Neural progenitor cell (in vitro differentiated cells): ENCODE data around the gene MZF1. TPM values are rescaled to one million over a fixed set of nuclear protein-coding genes. Genes with fewer than 3 reads are reported as not detected.

Experiments
- DNase-seq: peaks from one replicate; pipeline ENCODE4 v3.0.0-alpha.2; 2016; ENCODE audit warnings: low spot score
- H2AFZ ChIP-seq: fragments of 200-600 bp; sonication (generic); replicated peaks from 2 replicates; pipeline ENCODE4 v1.6.1; 2016; ENCODE audit warnings: antibody characterized with exemption
- H3F3A ChIP-seq: fragments of 200-600 bp; sonication (generic); 2 replicates; pipeline ENCODE4 v1.6.1; 2016; ENCODE audit warnings: antibody characterized with exemption, low read depth
- H3K27ac ChIP-seq: fragments of 200-600 bp; sonication (generic); 2 replicates; pipeline ENCODE4 v1.5.1; 2016; ENCODE audit warnings: mild to moderate bottlenecking
- H3K27me3 ChIP-seq: fragments of 200-600 bp; sonication (generic); 2 replicates; pipeline ENCODE4 v1.6.1; 2016; ENCODE audit warnings: mild to moderate bottlenecking, moderate library complexity
- H3K36me3 ChIP-seq: fragments of 200-600 bp; sonication (generic); 2 replicates; pipeline ENCODE4 v1.5.1; 2016
- H3K4me1 ChIP-seq: fragments of 200-600 bp; sonication (generic); 2 replicates; pipeline ENCODE4 v1.6.1; 2016; ENCODE audit warnings: mixed run types
- H3K4me2 ChIP-seq: fragments of 200-600 bp; sonication (generic); 2 replicates; pipeline ENCODE4 v1.6.1; 2016
- H3K4me3 ChIP-seq: fragments of 200-600 bp; sonication (generic); 2 replicates; pipeline ENCODE4 v1.5.1; 2016
- H3K79me2 ChIP-seq: fragments of 200-600 bp; sonication (generic); 2 replicates; pipeline ENCODE4 v1.6.1; 2016; ENCODE audit warnings: low read depth
- H3K9ac ChIP-seq: fragments of 200-600 bp; sonication (generic); 2 replicates; pipeline ENCODE4 v1.6.1; 2016
- H3K9me3 ChIP-seq: fragments of 200-600 bp; sonication (generic); 2 replicates; pipeline ENCODE4 v1.5.1; 2016; ENCODE audit warnings: low read depth
- H4K20me1 ChIP-seq: fragments of 200-600 bp; sonication (generic); 2 replicates; pipeline ENCODE4 v1.6.1; 2016; ENCODE audit warnings: low read depth
- H3K27ac Mint-ChIP-seq: 3 replicates; pipeline ENCODE4 v1.8.0; 2021; ENCODE audit warnings: mixed read lengths
- H3K27me3 Mint-ChIP-seq: 2 replicates; pipeline ENCODE4 v1.8.0; 2022; ENCODE audit warnings: low read depth, mild to moderate bottlenecking, inconsistent platforms, moderate library complexity, mixed read lengths; ENCODE audit not compliant: insufficient read depth
- H3K36me3 Mint-ChIP-seq: 3 replicates; pipeline ENCODE4 v1.8.0; 2021; ENCODE audit warnings: mixed read lengths
- H3K4me1 Mint-ChIP-seq: 3 replicates; pipeline ENCODE4 v1.8.0; 2021; ENCODE audit warnings: mixed read lengths
- H3K4me3 Mint-ChIP-seq: 3 replicates; pipeline ENCODE4 v1.8.0; 2021; ENCODE audit warnings: mild to moderate bottlenecking, moderate library complexity, mixed read lengths
- H3K9me3 Mint-ChIP-seq: 3 replicates; pipeline ENCODE4 v1.8.0; 2020; ENCODE audit warnings: mixed read lengths
- EZH2 ChIP-seq: fragments of 200-600 bp; sonication (generic); IDR thresholded peaks from 2 replicates; pipeline ENCODE4 v1.6.1; 2017; ENCODE audit warnings: antibody characterized with exemption, mild to moderate bottlenecking, moderate library complexity
- EZH2phosphoT487 ChIP-seq: fragments of 200-600 bp; sonication (generic); IDR thresholded peaks from 2 replicates; pipeline ENCODE4 v1.6.1; 2017; ENCODE audit warnings: antibody characterized with exemption
- total RNA-seq: library from RNA; depleted of rRNA; stranded (reverse); fragments of >200 nt; gene quantifications from 2 replicates; pipeline ENCODE4 v1.2.3, GENCODE V29; 2015; ENCODE audit warnings: low replicate concordance
- TF ChIP-seq, protein P1 (sequence below): fragments of 200-600 bp; sonication (generic); IDR thresholded peaks from 2 replicates; pipeline ENCODE4 v1.5.1; 2017; ENCODE audit warnings: antibody characterized with exemption, mild to moderate bottlenecking

MZF1 gene
- total RNA-seq, 1 donor from 2014 or later, result 8.4 TPM

DNA sequence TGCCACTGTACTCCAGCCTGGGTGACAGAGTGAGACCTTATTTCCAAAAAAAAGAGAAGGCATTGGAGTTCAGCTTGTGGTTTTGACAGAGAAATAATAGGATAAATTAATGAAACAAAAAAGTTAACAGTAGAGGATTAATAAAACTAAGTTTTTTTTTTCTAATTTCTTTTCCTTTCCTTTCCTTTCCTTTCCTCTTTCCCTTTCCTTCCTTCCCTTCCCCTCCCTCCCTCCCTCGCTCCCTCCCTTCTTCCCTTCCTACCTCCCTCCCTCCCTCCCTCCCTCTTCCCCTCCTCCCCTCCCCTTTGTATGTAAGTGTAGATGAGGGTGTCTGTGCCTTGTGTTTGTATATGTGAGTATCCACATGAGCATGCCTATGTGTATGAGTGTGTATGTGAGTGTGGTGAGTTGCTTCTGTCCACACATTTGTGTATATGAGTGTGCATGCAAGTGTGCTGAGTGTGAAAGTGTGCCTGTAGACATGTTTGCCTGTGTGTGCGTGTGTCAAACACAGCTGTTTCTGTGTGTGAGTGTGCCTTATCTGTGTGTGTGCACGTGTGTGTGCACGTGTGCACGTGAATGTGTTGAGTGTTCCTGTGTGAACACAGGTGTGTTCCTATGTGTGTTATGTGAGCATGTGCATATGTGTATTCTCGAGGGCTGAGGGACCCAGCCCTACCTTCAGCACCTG lies 12.5 kb upstream of the MZF1 start:
- H3K9me3 Mint-ChIP-seq, result no peaks in the 10 kb centered on the region
- H3K27me3 Mint-ChIP-seq, result peaks cover 2% of the 10 kb centered on the region
- Histone ChIP-seq H3K36me3 (no peaks in the 10 kb centered on the region), H3K27me3 (no peaks in the 10 kb centered on the region), H4K20me1 (peaks cover 7% of the 10 kb centered on the region), H3K4me2 (no peak overlapping the region), H3K27ac (no peak overlapping the region), H3K79me2 (peaks cover 4% of the 10 kb centered on the region), H3K9ac (no peak overlapping the region), H2AFZ (no peak overlapping the region), H3K4me3 (no peak overlapping the region), H3K9me3 (no peaks in the 10 kb centered on the region), H3K4me1 (no peaks in the 10 kb centered on the region), H3F3A (peaks cover 9% of the 10 kb centered on the region)
- H3K4me3 Mint-ChIP-seq, result no peak overlapping the region
- no peak for DNase-seq
- peaks cover 17% of the 10 kb centered on the region for H3K36me3 Mint-ChIP-seq
- H3K27ac Mint-ChIP-seq, result peak overlapping the region; percentile 62
- TF ChIP-seq, protein P1, sequence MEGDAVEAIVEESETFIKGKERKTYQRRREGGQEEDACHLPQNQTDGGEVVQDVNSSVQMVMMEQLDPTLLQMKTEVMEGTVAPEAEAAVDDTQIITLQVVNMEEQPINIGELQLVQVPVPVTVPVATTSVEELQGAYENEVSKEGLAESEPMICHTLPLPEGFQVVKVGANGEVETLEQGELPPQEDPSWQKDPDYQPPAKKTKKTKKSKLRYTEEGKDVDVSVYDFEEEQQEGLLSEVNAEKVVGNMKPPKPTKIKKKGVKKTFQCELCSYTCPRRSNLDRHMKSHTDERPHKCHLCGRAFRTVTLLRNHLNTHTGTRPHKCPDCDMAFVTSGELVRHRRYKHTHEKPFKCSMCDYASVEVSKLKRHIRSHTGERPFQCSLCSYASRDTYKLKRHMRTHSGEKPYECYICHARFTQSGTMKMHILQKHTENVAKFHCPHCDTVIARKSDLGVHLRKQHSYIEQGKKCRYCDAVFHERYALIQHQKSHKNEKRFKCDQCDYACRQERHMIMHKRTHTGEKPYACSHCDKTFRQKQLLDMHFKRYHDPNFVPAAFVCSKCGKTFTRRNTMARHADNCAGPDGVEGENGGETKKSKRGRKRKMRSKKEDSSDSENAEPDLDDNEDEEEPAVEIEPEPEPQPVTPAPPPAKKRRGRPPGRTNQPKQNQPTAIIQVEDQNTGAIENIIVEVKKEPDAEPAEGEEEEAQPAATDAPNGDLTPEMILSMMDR, result no peak
- TF ChIP-seq EZH2phosphoT487 (no peak), EZH2 (no peak)
- H3K4me1 Mint-ChIP-seq, result peaks cover 12% of the 10 kb centered on the region

DNA sequence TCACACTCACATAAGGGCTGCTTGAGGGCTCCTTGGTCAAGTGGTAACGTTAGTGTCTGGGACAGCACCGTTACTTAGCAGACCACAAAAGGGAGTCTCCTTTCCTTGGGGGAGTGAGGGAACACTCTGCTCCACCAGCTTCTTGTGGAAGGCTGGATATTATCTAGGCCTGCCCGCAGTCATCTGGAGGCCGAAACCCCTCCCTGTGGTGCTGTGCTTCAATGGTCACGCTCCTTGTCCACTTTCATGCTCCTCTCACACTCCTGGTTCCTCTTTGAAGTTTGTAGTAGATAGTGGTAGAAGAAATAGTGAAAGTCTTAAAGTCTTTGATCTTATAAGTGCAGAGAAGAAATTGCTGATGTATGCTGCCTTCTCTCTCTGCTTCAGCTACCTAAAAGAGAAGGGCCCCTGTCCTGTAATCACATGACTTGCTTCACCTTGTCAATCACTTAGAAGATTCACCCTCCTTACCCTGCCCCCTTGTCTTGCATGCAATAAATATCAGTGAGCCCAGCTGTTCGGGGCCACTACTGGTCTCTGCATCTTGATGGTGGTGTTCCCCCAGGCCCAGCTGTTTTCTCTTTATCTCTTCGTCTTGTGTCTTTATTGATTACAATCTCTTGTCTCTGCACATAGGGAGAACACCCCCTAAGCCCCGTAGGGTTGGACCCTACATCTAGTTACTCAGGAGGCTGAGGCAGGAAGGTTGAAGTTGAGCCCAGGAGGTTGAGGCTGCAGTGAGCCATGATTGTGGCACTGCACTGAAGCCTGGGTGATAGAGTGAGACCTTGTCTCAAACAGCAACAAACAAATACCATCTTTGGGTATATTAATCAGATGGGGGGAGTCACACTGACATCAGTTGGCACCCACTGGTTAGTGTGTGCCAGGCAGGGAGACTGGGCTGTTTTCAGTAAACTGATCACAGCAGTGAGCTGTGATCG lies 11.6 kb upstream of the MZF1 start:
- Histone ChIP-seq H3K27me3 (no peaks in the 10 kb centered on the region), H2AFZ (no peak overlapping the region), H3K27ac (no peak overlapping the region), H4K20me1 (peaks cover 7% of the 10 kb centered on the region), H3K4me1 (no peaks in the 10 kb centered on the region), H3K36me3 (no peaks in the 10 kb centered on the region), H3K9me3 (no peaks in the 10 kb centered on the region), H3K9ac (no peak overlapping the region), H3K4me2 (no peak overlapping the region), H3K79me2 (peaks cover 4% of the 10 kb centered on the region), H3F3A (peaks cover 9% of the 10 kb centered on the region), H3K4me3 (no peak overlapping the region)
- TF ChIP-seq EZH2 (no peak), EZH2phosphoT487 (no peak)
- TF ChIP-seq, protein P1, result no peak
- peaks cover 17% of the 10 kb centered on the region for H3K36me3 Mint-ChIP-seq
- DNase-seq, result no peak
- peaks cover 12% of the 10 kb centered on the region for H3K4me1 Mint-ChIP-seq
- no peak overlapping the region for H3K4me3 Mint-ChIP-seq
- H3K9me3 Mint-ChIP-seq, result no peaks in the 10 kb centered on the region
- peak overlapping the region; percentile 62 for H3K27ac Mint-ChIP-seq
- peaks cover 2% of the 10 kb centered on the region for H3K27me3 Mint-ChIP-seq

DNA sequence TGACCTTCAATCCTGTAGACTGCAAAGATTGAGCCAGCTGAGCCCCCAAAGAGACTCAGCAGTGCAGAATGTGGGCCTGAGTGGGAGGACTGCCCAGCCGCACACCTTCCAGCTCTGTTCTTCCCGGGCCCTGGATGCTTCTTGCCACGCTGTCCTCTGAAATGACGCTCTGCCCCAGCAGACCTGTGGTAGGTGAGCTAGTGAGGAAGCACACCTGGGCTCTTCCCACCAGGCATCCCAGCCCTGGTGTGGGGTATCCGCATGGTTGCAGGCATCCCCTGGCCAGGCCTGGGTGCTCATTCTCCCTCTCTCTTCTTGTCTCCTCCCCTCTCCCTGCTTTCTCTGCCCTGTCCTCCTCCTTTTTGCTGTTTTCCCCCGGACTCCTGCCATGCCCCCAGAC lies 9.8 kb upstream of the MZF1 start:
- Histone ChIP-seq H2AFZ (no peak overlapping the region), H4K20me1 (peaks cover 12% of the 10 kb centered on the region), H3K4me2 (no peak overlapping the region), H3K9ac (no peak overlapping the region), H3K36me3 (no peaks in the 10 kb centered on the region), H3K4me3 (no peak overlapping the region), H3K27ac (no peak overlapping the region), H3K79me2 (peaks cover 18% of the 10 kb centered on the region), H3F3A (peaks cover 11% of the 10 kb centered on the region), H3K9me3 (no peaks in the 10 kb centered on the region), H3K4me1 (no peaks in the 10 kb centered on the region), H3K27me3 (no peaks in the 10 kb centered on the region)
- Mint-ChIP-seq H3K4me1 (peaks cover 20% of the 10 kb centered on the region), H3K9me3 (no peaks in the 10 kb centered on the region), H3K4me3 (no peak overlapping the region), H3K36me3 (peaks cover 24% of the 10 kb centered on the region), H3K27ac (no peak overlapping the region), H3K27me3 (peaks cover 2% of the 10 kb centered on the region)
- DNase-seq, result no peak
- no peak for TF ChIP-seq EZH2phosphoT487
- TF ChIP-seq EZH2, result no peak
- TF ChIP-seq, protein P1, result no peak
